A673 (cell line): ENCODE measurements around the gene PLSCR1.

Experiments
- EZH2 ChIP-seq: fragments of 200-600 bp; sonication (generic); IDR thresholded peaks from 2 replicates; pipeline ENCODE4 v1.6.1; 2017; ENCODE audit warnings: borderline replicate concordance, low read depth, mild to moderate bottlenecking, mixed read lengths, antibody characterized with exemption, low read length; ENCODE audit not compliant: poor library complexity, severe bottlenecking
- TF ChIP-seq, protein P1 (sequence below): fragments of 300-800, 200-600 bp; sonication (generic); conservative IDR thresholded peaks from 2 replicates; pipeline ENCODE4 v1.5.1; 2017; ENCODE audit warnings: low read depth, mild to moderate bottlenecking, antibody characterized with exemption, low read length, moderate library complexity, mixed read lengths

GRCh38 chr3:146505516-146505915, 38.9 kb downstream of the PLSCR1 start:
- TF ChIP-seq, protein P1, sequence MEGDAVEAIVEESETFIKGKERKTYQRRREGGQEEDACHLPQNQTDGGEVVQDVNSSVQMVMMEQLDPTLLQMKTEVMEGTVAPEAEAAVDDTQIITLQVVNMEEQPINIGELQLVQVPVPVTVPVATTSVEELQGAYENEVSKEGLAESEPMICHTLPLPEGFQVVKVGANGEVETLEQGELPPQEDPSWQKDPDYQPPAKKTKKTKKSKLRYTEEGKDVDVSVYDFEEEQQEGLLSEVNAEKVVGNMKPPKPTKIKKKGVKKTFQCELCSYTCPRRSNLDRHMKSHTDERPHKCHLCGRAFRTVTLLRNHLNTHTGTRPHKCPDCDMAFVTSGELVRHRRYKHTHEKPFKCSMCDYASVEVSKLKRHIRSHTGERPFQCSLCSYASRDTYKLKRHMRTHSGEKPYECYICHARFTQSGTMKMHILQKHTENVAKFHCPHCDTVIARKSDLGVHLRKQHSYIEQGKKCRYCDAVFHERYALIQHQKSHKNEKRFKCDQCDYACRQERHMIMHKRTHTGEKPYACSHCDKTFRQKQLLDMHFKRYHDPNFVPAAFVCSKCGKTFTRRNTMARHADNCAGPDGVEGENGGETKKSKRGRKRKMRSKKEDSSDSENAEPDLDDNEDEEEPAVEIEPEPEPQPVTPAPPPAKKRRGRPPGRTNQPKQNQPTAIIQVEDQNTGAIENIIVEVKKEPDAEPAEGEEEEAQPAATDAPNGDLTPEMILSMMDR: no peak
- TF ChIP-seq EZH2: no peak
